ENCODE results near the gene GABRG3.

Gene GABRG3

DNA sequence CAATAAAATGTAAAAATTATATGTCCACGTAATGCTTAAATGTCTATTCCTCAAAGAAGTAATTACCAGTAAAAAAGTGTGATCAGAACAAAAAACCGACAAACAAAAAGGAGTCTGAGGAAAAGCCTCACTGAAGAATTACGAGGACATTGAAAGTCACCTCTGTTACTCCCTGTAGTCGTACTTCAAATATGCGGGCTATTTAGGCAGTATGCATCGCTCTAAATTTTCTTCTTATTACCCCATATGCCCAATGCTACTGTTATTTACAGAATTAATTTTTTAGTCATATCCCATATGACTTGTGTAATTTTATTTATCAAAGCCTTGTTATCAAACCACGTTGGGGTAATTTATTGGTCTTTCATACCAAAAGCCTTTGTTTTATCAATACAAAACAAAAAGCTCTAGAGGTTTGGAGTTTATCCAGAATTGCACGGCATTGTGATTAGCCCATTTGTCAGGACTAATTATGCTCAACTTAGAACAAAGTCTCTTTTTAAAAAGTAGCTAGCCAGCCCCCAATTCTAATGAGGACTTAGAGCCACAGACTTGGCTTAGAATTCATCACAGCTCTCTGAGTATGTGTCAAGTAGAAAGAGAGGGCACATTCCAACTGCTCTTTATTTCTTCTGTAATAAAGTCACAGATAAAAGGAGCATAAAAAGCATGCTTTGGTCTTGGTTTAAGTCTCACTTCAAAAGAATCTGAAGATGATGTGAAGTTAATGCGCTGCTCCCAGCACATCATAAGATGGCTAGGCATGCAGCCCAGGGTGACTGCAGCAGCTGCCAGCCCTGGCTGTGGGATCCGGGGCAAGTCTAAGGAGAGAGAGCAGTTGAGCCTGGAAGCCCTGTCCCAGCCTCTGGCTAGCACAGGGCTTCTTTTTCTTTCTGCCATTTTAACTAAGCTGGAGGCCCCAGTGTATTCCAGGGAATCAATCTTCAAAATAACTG lies 521.0 kb downstream of the GABRG3 start:
- TF ChIP-seq FOXP2 (optimal IDR thresholded peaks at IDR 0.05; ENCODE audit: borderline replicate concordance, extremely low read depth, extremely low read length, insufficient read depth): no peak
- no peak for TF ChIP-seq SIN3A (IDR thresholded peaks at IDR 0.05; ENCODE audit: borderline replicate concordance, insufficient read depth, low read length)
- no peak for TF ChIP-seq TAF1 (IDR thresholded peaks at IDR 0.05; ENCODE audit: borderline replicate concordance, insufficient read depth, low read length)
- TF ChIP-seq POLR2AphosphoS5 (IDR thresholded peaks at IDR 0.05; ENCODE audit: low read depth, low read length): no peak
- TF ChIP-seq, protein P1, sequence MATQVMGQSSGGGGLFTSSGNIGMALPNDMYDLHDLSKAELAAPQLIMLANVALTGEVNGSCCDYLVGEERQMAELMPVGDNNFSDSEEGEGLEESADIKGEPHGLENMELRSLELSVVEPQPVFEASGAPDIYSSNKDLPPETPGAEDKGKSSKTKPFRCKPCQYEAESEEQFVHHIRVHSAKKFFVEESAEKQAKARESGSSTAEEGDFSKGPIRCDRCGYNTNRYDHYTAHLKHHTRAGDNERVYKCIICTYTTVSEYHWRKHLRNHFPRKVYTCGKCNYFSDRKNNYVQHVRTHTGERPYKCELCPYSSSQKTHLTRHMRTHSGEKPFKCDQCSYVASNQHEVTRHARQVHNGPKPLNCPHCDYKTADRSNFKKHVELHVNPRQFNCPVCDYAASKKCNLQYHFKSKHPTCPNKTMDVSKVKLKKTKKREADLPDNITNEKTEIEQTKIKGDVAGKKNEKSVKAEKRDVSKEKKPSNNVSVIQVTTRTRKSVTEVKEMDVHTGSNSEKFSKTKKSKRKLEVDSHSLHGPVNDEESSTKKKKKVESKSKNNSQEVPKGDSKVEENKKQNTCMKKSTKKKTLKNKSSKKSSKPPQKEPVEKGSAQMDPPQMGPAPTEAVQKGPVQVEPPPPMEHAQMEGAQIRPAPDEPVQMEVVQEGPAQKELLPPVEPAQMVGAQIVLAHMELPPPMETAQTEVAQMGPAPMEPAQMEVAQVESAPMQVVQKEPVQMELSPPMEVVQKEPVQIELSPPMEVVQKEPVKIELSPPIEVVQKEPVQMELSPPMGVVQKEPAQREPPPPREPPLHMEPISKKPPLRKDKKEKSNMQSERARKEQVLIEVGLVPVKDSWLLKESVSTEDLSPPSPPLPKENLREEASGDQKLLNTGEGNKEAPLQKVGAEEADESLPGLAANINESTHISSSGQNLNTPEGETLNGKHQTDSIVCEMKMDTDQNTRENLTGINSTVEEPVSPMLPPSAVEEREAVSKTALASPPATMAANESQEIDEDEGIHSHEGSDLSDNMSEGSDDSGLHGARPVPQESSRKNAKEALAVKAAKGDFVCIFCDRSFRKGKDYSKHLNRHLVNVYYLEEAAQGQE (IDR thresholded peaks at IDR 0.05; ENCODE audit: insufficient read depth in 1 of 2, low read depth in 2 of 2, low read length in 2 of 2): no peak

DNA sequence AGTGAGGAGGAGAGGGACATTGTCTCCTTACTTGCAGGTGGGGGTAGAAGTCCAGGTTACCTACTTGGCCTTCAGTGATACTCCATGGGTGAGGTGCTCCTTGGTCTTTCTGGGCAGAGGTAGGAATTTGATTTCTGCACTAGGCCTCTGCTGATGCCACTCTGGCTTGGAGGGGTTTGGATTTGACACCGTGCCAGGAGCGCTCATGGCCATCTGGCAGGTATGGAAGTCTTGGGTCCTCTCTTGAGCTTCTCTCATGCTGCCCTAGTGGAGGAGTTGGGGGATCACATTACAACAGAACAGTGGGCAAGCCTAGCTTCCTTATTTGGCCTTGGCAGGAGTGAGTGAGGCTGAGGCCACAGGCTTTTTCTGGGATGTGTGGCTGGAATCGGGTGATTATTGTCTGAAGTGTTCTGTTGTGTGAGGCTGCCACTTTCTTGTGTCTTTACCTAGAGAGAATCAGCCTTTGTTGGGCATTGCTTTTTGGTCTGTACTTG lies 525.0 kb downstream of the GABRG3 start:
- TF ChIP-seq, protein P1 (IDR thresholded peaks at IDR 0.05; ENCODE audit: insufficient read depth in 1 of 2, low read depth in 2 of 2, low read length in 2 of 2): no peak
- TF ChIP-seq SIN3A (IDR thresholded peaks at IDR 0.05; ENCODE audit: borderline replicate concordance, insufficient read depth, low read length) (no peak), FOXP2 (optimal IDR thresholded peaks at IDR 0.05; ENCODE audit: borderline replicate concordance, extremely low read depth, extremely low read length, insufficient read depth) (no peak), TAF1 (IDR thresholded peaks at IDR 0.05; ENCODE audit: borderline replicate concordance, insufficient read depth, low read length) (no peak), POLR2AphosphoS5 (IDR thresholded peaks at IDR 0.05; ENCODE audit: low read depth, low read length) (no peak)

DNA sequence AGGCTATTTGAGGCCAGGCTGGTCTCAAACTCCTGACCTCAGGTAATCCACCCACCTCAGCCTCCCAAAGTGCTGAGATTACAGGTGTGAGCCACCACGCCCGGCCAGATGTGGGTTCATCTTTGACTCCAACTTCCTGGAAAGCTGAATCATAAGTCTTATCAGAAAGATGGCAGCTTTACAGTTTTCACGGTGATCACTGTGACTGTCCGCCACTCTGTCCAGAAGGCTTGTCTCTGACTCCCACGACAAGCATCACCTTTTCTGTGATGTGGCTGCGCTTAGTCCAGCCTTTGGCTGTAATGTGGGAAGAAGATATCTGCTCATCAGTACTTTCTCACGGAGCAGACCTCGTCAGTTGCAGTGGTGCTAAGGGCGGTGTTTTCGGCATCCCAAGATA lies 527.7 kb downstream of the GABRG3 start:
- no peak for TF ChIP-seq SIN3A (IDR thresholded peaks at IDR 0.05; ENCODE audit: borderline replicate concordance, insufficient read depth, low read length)
- no peak for TF ChIP-seq FOXP2 (optimal IDR thresholded peaks at IDR 0.05; ENCODE audit: borderline replicate concordance, extremely low read depth, extremely low read length, insufficient read depth)
- no peak for TF ChIP-seq TAF1 (IDR thresholded peaks at IDR 0.05; ENCODE audit: borderline replicate concordance, insufficient read depth, low read length)
- TF ChIP-seq, protein P1 (IDR thresholded peaks at IDR 0.05; ENCODE audit: insufficient read depth in 1 of 2, low read depth in 2 of 2, low read length in 2 of 2): no peak
- no peak for TF ChIP-seq POLR2AphosphoS5 (IDR thresholded peaks at IDR 0.05; ENCODE audit: low read depth, low read length)

DNA sequence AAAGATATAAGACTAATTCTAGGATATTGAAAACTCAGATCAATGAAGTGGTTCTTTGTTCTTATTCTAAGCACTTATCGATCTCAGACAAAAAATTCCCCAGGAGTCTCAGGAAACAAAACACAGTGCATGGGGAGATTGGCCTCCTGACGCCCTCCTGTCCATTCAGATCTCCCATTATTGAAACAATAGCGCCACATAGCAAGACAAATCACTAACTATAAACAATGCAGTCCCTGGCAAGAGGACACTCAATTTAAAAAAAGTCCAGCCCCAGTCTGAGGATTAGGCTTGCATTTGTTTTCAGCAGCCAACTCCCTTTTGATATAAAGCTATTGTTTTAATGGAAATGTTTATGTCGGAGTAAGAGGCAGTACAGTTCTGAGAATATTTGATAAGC lies 528.2 kb downstream of the GABRG3 start:
- TF ChIP-seq, protein P1 (IDR thresholded peaks at IDR 0.05; ENCODE audit: insufficient read depth in 1 of 2, low read depth in 2 of 2, low read length in 2 of 2): no peak
- no peak for TF ChIP-seq FOXP2 (optimal IDR thresholded peaks at IDR 0.05; ENCODE audit: borderline replicate concordance, extremely low read depth, extremely low read length, insufficient read depth)
- no peak for TF ChIP-seq TAF1 (IDR thresholded peaks at IDR 0.05; ENCODE audit: borderline replicate concordance, insufficient read depth, low read length)
- TF ChIP-seq POLR2AphosphoS5 (IDR thresholded peaks at IDR 0.05; ENCODE audit: low read depth, low read length): no peak
- no peak for TF ChIP-seq SIN3A (IDR thresholded peaks at IDR 0.05; ENCODE audit: borderline replicate concordance, insufficient read depth, low read length)

Measured in PFSK-1 (cell line).